HG03457 (cell line): ENCODE measurements around the gene DENND4A.
"Not testable (repeated sequence)": the region's sequence is repeated elsewhere in the genome, so short reads cannot be mapped to it uniquely, and the experiment has no call there.

Experiments used
- ATAC-seq: cut with Tn5 transposase; IDR thresholded peaks from one replicate; pipeline ENCODE4 v1.9.1; 2021; ENCODE audit warnings: moderate number of reproducible peaks; ENCODE audit not compliant: unreplicated experiment

Gene DENND4A

GRCh38 chr15:65819563-65819960 lies 27.5 kb upstream of the DENND4A start:
- peak; percentile 13 for ATAC-seq

GRCh38 chr15:65818927-65819562 lies 27.0 kb upstream of the DENND4A start:
- peak; percentile 50 for ATAC-seq

- no peak for ATAC-seq
These were observed 24.3 kb upstream of the DENND4A start for GRCh38 chr15:65816441-65816840.

GRCh38 chr15:65816008-65816407 lies 23.9 kb upstream of the DENND4A start:
- ATAC-seq, result not testable (repeated sequence)

GRCh38 chr15:65814271-65814670 lies 22.2 kb upstream of the DENND4A start:
- ATAC-seq, result not testable (repeated sequence)

- no peak for ATAC-seq
These were observed 20.8 kb upstream of the DENND4A start for GRCh38 chr15:65812916-65813315.

GRCh38 chr15:65812467-65812866 lies 20.4 kb upstream of the DENND4A start:
- no peak for ATAC-seq

GRCh38 chr15:65811835-65812234 lies 19.7 kb upstream of the DENND4A start:
- no peak for ATAC-seq

- ATAC-seq, result not testable (repeated sequence)
These were observed 19.1 kb upstream of the DENND4A start for GRCh38 chr15:65811011-65811733.

- ATAC-seq, result no peak
These were observed 14.3 kb upstream of the DENND4A start for GRCh38 chr15:65806397-65806796.

- no peak for ATAC-seq
These were observed 13.1 kb upstream of the DENND4A start for GRCh38 chr15:65805019-65805745.

- ATAC-seq, result no peak
These were observed 12.3 kb upstream of the DENND4A start for GRCh38 chr15:65804252-65804931.

GRCh38 chr15:65801229-65801805 lies 9.2 kb upstream of the DENND4A start:
- no peak for ATAC-seq

GRCh38 chr15:65796610-65797078 lies 4.6 kb upstream of the DENND4A start:
- ATAC-seq, result no peak

GRCh38 chr15:65795663-65796216 lies 3.6 kb upstream of the DENND4A start:
- ATAC-seq, result no peak

GRCh38 chr15:65793818-65794104 lies 1.7 kb upstream of the DENND4A start:
- no peak for ATAC-seq

GRCh38 chr15:65792988-65793817 lies 1.1 kb upstream of the DENND4A start:
- ATAC-seq, result no peak

GRCh38 chr15:65791335-65792137 lies 557 bp downstream of the DENND4A start:
- ATAC-seq, result no peak

- no peak for ATAC-seq
These were observed 1.3 kb downstream of the DENND4A start for GRCh38 chr15:65790694-65791334.
